ENCODE results near the gene DNM3.
"Not testable (repeated sequence)": the region's sequence is repeated elsewhere in the genome, so short reads cannot be mapped to it uniquely, and the experiment has no call there.

DNM3 gene

DNA sequence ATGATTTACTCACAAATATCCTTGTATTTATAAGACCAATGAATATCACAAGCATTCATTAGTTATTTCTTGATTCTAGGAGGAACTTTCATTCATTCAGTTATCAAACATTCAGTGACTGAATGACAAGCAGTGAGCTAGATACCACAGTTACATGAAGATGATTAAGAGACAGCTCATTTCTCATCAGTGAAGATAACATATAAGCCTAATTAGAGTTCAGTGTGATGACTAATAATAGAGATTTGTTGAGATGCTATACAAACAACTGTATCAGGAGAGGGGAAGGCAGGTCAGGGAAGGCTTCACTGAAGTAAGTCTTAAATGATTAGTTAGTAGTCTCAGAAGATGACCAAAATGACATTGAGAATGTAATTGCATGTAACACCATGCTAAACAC is 564.6 kb downstream of the DNM3 start:
- DNase-seq, result no peak

GRCh38 chr1:172406968-172407367 is 565.7 kb downstream of the DNM3 start:
- DNase-seq, result no peak

DNA sequence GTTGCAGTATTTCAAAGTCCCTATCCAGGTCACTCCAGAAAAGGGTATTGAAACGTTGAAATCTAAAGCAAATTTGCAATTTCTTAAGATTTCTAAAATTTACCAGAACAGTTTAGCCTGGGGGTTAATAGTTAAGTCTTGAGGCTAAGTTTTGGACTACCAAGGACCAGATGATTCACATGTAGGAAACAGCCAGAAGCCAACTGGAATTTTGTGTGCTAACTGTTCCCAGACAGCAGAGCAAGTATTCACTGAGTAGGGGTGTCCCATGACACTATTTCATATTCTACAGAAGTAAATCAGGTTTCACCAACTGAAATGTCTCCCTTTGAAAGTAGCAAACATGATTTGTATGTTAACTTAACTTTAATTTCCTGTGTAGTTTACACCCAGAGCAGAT is 567.7 kb downstream of the DNM3 start:
- no peak for DNase-seq

DNA sequence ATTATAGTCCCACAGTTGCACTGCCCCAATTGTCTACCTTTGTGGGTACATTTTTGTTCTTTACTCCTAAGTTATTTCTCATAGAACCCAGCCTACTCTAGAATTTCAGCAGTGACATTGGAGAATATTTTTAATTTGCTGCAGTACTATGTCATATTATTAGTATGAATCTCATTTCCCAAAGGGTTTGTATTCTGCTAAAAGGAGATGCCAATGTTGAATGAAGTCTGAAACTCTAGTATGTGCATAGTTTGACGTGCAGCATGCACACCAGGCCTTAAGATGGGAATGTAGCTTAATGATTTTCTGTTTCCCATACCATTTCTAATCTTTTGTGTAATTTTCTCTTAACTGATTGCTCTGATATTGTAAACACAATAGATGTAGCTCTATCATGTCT is 568.7 kb downstream of the DNM3 start:
- DNase-seq, result no peak

DNA sequence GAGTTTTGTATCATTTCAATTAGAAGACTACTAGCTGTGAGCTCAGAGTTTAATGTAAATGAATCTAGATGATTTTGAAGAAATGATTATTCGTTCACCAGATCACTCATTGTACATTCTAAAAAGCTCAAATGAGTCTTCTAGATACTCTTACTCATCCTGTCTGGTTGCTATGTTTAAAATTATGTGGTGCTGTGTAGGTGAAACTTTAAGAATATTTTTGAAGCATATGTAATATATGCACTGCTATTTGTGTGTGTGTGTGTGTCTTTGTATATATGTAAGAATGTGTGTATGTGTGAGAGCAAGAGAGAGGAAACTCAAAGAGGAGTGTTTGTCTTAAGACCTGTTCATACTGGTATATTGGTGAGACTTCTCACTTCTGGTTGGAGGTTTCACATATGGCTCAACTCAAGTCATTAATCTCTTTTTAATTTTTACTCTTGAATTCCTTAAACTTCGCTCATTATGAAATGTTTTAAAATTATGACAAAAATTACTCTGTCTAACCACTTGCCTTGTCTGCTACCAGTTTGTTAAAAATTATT is 570.6 kb downstream of the DNM3 start:
- no peak for DNase-seq

DNA sequence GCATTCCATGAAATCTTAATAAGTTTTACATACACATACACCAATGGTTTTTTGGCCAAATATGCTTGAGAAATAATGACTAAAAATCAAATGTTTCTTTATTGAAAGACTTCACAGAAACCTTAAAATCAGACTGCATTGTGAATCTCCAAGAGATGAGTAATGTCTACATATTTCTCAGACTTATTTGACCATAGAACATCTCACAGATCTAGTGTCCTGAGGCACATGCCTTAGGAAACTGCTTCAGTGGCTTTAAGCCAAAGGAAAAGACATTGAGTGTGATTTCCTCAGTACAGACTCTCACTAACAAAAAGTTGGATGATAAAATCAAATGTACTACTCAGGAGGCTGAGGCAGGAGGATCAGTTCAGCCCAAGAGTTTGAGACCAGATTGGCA is 573.0 kb downstream of the DNM3 start:
- no peak for DNase-seq

GRCh38 chr1:172416496-172417035 is 575.3 kb downstream of the DNM3 start:
- DNase-seq, result no peak

GRCh38 chr1:172417557-172417956 is 576.3 kb downstream of the DNM3 start:
- DNase-seq, result no peak

DNA sequence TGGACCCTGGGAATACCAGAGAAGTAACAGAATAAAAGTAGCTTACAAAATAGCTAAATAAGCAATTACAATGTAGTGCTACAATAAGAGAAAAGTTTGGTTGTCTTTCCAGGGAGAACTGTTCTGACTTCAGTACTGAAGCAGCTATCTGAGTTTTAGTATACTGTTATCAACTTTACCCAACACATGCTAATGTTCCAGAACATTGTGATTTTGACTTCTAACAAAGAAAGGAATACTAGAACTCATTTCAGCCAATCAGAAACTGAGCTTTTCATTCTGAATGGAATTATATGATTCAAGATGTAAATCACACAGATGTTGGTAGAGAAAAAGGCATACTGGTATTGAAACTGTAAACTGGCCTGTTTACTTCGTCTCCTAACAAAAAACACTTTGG is 579.1 kb downstream of the DNM3 start, which contains the start of gene C1orf105:
TSS of gene C1orf105 (plus strand) at position 301 of the 400 bp plus-strand sequence. CDS start 201 bp downstream, outside the sequence.
- DNase-seq, result no peak

GRCh38 chr1:172421974-172422604 is 580.8 kb downstream of the DNM3 start:
- no peak for DNase-seq

DNA sequence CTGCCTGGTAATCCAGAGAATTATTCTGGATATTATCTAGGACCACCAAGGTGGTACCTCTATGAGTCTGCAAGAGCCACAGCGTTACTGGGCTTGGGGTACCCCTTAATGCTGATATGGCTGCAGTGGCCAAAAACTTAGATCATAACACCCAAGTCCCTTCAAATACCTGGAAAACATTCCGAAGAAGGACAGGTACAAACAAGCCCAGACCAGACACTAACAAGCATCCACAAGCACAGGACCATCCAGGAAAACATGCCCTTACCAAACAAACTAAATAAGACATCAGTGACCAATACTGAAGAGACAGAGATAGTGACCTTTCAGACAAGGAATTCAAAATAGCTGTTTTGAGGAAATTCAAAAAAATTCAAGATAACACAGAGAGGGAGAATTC is 582.0 kb downstream of the DNM3 start:
- no peak for DNase-seq

DNA sequence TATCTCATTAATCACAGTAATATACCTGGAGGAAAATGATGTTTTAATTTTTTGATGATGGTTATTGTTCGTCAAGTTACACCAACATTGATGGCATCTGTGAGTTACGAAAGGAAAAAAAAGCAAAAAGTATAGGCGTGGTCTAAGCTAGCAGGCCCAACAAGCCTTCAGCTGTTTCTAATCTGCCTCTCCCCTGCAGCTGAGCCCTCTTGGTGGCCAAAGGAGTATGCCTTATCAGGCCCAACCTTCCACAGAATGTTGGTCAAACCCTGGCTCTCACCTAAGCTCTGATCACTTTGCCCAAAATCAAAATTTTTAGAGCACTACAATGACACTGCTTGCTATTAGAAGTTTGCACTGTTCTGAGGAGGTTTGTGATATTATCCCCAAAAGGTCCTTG is 584.0 kb downstream of the DNM3 start:
- no peak for DNase-seq

GRCh38 chr1:172427191-172427590 is 585.9 kb downstream of the DNM3 start:
- no peak for DNase-seq

- peak; percentile 26 for DNase-seq
These were observed 588.2 kb downstream of the DNM3 start for GRCh38 chr1:172429331-172430127.

DNA sequence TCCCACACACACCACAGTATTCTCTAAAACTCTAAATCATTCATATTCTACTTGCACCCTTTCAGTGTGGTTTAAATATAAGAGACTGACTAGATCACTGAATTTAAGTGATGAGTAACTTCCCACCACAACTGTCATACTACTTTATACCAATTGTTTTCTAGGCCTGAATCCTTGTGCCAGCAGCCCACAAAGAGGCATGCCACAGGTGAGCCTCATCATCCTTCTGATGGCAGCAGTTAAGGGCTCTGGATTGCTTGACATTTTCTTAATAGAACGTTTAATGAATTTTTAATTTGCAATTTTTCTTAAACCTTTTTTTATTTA is 588.8 kb downstream of the DNM3 start:
- no peak for DNase-seq

DNA sequence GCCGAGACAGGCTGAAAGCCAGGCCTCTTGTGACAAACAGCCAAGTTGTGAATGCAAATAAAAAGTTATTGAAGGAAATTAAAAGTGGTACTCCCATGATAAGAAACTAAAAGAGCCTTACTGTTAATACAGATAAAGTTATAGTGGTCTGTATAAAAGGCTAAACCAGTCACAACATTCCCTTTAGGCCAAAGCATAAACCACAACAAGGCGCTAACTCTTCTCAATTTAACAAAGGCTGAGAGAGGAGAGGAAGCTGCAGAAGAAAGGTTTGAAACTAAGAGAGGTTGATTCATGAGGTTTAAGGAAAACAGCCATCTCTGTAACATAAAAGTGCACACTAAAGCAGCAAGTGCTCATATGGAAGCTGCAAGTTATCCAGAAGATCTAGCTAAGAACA is 589.9 kb downstream of the DNM3 start:
- no peak for DNase-seq

DNA sequence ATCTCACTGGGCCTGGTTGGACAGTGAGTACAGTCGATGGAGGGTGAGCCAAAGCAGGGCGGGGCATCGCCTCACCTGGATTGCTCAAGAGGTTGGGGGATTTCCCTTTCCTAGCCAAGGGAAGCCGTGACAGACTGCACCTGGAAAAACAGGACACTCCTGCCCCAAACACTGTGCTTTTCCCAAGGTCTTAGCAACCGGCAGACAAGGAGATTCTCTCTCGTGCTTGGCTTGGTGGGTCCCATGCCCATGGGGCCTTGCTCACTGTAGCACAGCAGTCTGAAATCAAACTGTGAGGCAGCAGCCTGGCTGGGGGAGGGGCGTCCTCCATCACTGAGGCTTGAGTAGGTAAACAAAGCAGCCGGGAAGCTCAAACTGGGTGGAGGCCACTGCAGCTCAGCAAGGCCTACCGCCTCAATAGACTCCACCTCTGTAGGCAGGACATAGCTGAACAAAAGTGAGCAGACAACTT is 590.5 kb downstream of the DNM3 start:
- no peak for DNase-seq

GRCh38 chr1:172437183-172437582 is 595.9 kb downstream of the DNM3 start:
- DNase-seq, result not testable (repeated sequence)

- DNase-seq, result no peak
These were observed 601.1 kb downstream of the DNM3 start for GRCh38 chr1:172442404-172442803.

DNA sequence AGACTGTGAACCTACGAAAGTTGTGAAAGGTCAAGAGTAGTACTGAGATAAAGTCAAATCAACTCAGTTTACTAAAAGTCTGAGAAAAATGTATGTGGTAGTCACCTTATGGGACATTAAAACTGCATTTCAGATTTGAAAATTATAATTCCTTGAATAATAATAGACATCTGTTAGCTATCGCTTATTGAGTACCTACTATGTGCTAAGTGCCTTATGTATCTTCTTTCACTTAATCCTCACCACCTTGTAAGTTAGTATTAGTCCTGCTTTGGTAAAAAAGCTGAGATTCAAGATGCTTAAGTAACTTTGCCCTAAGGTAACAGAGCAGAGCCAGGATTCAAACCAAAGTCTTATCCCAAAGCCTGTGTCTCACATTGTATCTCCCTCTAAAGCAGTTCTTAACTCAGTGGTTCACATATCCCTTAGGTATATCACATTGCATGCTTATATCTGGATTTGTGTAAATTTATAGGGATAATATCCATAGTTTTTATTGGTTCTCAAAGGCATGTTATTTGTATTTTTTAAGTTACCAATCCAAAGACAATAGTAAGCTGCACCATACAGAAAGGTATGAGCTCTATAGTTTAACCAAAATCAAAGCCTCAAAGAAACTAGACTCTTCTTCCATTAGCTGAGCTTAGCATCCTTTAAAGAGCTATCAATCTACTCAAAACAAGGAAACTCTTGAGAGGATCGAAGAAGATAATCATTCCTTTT is 601.7 kb downstream of the DNM3 start:
- DNase-seq, result no peak

- peak; percentile 83 for DNase-seq
These were observed 602.6 kb downstream of the DNM3 start, which contains the start of gene PIGC for GRCh38 chr1:172443666-172444453. Gene PIGC (minus strand): TSS chr1:172444069. CDS start chr1:172442622, 1,447 bp downstream.

GRCh38 chr1:172446547-172446946 is 605.2 kb downstream of the DNM3 start:
- no peak for DNase-seq

Data from NCI-H1436 (cell line).